Neural cell (in vitro differentiated cells): ENCODE results near the gene EVPL. TPM values are rescaled to one million over a fixed set of nuclear protein-coding genes. Genes with fewer than 3 reads are reported as not detected.

ENCODE experiments used
- H2AFZ ChIP-seq: fragments of 200-600, 300-800 bp; sonication (generic), shearing (Covaris generic); 2 replicates; pipeline ENCODE4 v1.6.0; 2014; ENCODE audit warnings: low read depth, mild to moderate bottlenecking, antibody characterized with exemption, low read length, moderate library complexity
- H3F3A ChIP-seq: fragments of 200-600 bp; shearing (Covaris generic); 2 replicates; pipeline ENCODE4 v1.6.1; 2016; ENCODE audit warnings: mild to moderate bottlenecking, moderate library complexity, mixed read lengths, antibody characterized with exemption, low read length; ENCODE audit not compliant: insufficient read depth, poor library complexity, severe bottlenecking
- H3K27ac ChIP-seq: fragments of 200-600, 300-800 bp; sonication (generic), shearing (Covaris generic); 2 replicates; pipeline ENCODE4 v1.5.1; 2014; ENCODE audit warnings: mild to moderate bottlenecking, low read length, moderate library complexity
- H3K27me3 ChIP-seq: fragments of 300-800, 200-600 bp; sonication (generic), shearing (Covaris generic); 2 replicates; pipeline ENCODE4 v1.6.0; 2014; ENCODE audit warnings: mild to moderate bottlenecking, low read depth, low read length, moderate library complexity; ENCODE audit not compliant: insufficient read depth
- H3K36me3 ChIP-seq: fragments of 300-800, 200-600 bp; sonication (generic), shearing (Covaris generic); 2 replicates; pipeline ENCODE4 v1.5.1; 2014; ENCODE audit warnings: mild to moderate bottlenecking, antibody characterized with exemption, low read length, moderate library complexity; ENCODE audit not compliant: insufficient read depth
- H3K4me2 ChIP-seq: fragments of 300-800, 200-600 bp; sonication (generic), shearing (Covaris generic); 2 replicates; pipeline ENCODE4 v1.6.0; 2014; ENCODE audit warnings: mild to moderate bottlenecking, low read length
- H3K4me3 ChIP-seq: fragments of 300-800, 200-600 bp; sonication (generic), shearing (Covaris generic); 2 replicates; pipeline ENCODE4 v1.5.1; 2014; ENCODE audit warnings: mild to moderate bottlenecking, low read length, moderate library complexity
- H3K79me2 ChIP-seq: fragments of 200-600 bp; shearing (Covaris generic); replicated peaks from 2 replicates; pipeline ENCODE4 v1.6.0; 2014; ENCODE audit warnings: mild to moderate bottlenecking, low read length, moderate library complexity; ENCODE audit not compliant: insufficient read depth
- H3K9ac ChIP-seq: fragments of 300-800, 200-600 bp; sonication (generic), shearing (Covaris generic); 2 replicates; pipeline ENCODE4 v1.6.1; 2016; ENCODE audit warnings: mild to moderate bottlenecking, low read length, mixed read lengths
- H3K9me2 ChIP-seq: fragments of 200-600 bp; shearing (Covaris generic); 2 replicates; pipeline ENCODE4 v1.6.1; 2016; ENCODE audit warnings: mild to moderate bottlenecking, low read length, mixed read lengths; ENCODE audit not compliant: insufficient read depth
- H3K9me3 ChIP-seq: fragments of 200-600, 300-800 bp; sonication (generic), shearing (Covaris generic); 2 replicates; pipeline ENCODE4 v1.6.1; 2016; ENCODE audit warnings: mild to moderate bottlenecking, mixed run types, low read length, moderate library complexity, mixed read lengths
- H4K20me1 ChIP-seq: fragments of 200-600 bp; shearing (Covaris generic); 2 replicates; pipeline ENCODE4 v1.6.1; 2016; ENCODE audit warnings: mild to moderate bottlenecking, mixed run types; ENCODE audit not compliant: insufficient read depth
- EP300 ChIP-seq: fragments of 450-650 bp; conservative IDR thresholded peaks from 2 replicates; pipeline ENCODE4 v1.6.1; 2014; ENCODE audit warnings: antibody characterized with exemption, mild to moderate bottlenecking, moderate library complexity; ENCODE audit not compliant: poor library complexity, severe bottlenecking
- EZH2 ChIP-seq: fragments of 200-600, 300-800 bp; shearing (Covaris generic), sonication (generic); IDR thresholded peaks from 2 replicates; pipeline ENCODE4 v1.6.1; 2014; ENCODE audit warnings: antibody characterized with exemption, low read length, borderline replicate concordance, mild to moderate bottlenecking; ENCODE audit not compliant: insufficient read depth, poor library complexity, severe bottlenecking
- MXI1 ChIP-seq: fragments of 450-650 bp; conservative IDR thresholded peaks from 2 replicates; pipeline ENCODE4 v1.6.1; 2014; ENCODE audit warnings: antibody characterized with exemption, mild to moderate bottlenecking; ENCODE audit not compliant: poor library complexity, severe bottlenecking
- POLR2AphosphoS5 ChIP-seq: IDR thresholded peaks from 2 replicates; pipeline ENCODE4 v1.6.1; 2012
- RAD21 ChIP-seq: fragments of 450-650 bp; conservative IDR thresholded peaks from 2 replicates; pipeline ENCODE4 v1.6.1; 2014; ENCODE audit warnings: antibody characterized with exemption, mild to moderate bottlenecking, moderate library complexity
- SMC3 ChIP-seq: fragments of 450-650 bp; conservative IDR thresholded peaks from 2 replicates; pipeline ENCODE4 v1.6.1; 2014; ENCODE audit warnings: antibody characterized with exemption, mild to moderate bottlenecking, moderate library complexity; ENCODE audit not compliant: poor library complexity
- TAF1 ChIP-seq: IDR thresholded peaks from 2 replicates; pipeline ENCODE4 v1.6.1; 2012; ENCODE audit warnings: low read depth
- polyA plus RNA-seq: library from polyadenylated mRNA; depleted of rRNA; stranded (reverse); fragments of >200 nt; gene quantifications from 2 replicates; pipeline ENCODE4 v1.2.3, GENCODE V29; 2014
- TF ChIP-seq, protein P1 (sequence below): fragments of 450-650 bp; IDR thresholded peaks from 2 replicates; pipeline ENCODE4 v1.5.1; 2014; ENCODE audit warnings: antibody characterized with exemption, mild to moderate bottlenecking, moderate library complexity; ENCODE audit not compliant: poor library complexity, severe bottlenecking
- TF ChIP-seq, protein P2 (sequence below): IDR thresholded peaks from 2 replicates; pipeline ENCODE4 v1.6.1; 2012; ENCODE audit warnings: borderline replicate concordance

The EVPL gene
- polyA plus RNA-seq, 1 donor from 2014 or later = not detected

DNA sequence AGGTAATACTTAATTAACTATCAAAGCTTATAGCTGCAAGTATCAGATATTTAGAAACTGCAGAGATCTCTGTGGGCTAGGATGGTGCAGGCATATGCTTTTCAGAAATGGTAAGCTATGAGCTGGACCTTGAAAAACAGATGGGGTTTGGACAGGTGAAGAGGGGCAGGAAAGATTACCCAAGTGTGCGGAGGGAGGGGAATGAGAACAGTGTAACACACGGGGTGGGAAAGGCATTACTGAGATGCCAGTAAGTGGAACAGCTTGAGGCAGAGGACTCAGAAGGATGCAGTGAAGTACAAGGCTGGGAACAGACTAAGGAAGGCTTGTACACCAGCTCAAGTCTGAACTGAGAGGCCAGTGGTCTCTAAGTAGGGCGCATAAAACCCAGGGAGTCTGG lies 22.1 kb upstream of the EVPL start:
- no peak for TF ChIP-seq EP300
- TF ChIP-seq SMC3 = no peak
- TF ChIP-seq, protein P1, sequence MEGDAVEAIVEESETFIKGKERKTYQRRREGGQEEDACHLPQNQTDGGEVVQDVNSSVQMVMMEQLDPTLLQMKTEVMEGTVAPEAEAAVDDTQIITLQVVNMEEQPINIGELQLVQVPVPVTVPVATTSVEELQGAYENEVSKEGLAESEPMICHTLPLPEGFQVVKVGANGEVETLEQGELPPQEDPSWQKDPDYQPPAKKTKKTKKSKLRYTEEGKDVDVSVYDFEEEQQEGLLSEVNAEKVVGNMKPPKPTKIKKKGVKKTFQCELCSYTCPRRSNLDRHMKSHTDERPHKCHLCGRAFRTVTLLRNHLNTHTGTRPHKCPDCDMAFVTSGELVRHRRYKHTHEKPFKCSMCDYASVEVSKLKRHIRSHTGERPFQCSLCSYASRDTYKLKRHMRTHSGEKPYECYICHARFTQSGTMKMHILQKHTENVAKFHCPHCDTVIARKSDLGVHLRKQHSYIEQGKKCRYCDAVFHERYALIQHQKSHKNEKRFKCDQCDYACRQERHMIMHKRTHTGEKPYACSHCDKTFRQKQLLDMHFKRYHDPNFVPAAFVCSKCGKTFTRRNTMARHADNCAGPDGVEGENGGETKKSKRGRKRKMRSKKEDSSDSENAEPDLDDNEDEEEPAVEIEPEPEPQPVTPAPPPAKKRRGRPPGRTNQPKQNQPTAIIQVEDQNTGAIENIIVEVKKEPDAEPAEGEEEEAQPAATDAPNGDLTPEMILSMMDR = no peak
- TF ChIP-seq RAD21 = no peak
- TF ChIP-seq, protein P2, sequence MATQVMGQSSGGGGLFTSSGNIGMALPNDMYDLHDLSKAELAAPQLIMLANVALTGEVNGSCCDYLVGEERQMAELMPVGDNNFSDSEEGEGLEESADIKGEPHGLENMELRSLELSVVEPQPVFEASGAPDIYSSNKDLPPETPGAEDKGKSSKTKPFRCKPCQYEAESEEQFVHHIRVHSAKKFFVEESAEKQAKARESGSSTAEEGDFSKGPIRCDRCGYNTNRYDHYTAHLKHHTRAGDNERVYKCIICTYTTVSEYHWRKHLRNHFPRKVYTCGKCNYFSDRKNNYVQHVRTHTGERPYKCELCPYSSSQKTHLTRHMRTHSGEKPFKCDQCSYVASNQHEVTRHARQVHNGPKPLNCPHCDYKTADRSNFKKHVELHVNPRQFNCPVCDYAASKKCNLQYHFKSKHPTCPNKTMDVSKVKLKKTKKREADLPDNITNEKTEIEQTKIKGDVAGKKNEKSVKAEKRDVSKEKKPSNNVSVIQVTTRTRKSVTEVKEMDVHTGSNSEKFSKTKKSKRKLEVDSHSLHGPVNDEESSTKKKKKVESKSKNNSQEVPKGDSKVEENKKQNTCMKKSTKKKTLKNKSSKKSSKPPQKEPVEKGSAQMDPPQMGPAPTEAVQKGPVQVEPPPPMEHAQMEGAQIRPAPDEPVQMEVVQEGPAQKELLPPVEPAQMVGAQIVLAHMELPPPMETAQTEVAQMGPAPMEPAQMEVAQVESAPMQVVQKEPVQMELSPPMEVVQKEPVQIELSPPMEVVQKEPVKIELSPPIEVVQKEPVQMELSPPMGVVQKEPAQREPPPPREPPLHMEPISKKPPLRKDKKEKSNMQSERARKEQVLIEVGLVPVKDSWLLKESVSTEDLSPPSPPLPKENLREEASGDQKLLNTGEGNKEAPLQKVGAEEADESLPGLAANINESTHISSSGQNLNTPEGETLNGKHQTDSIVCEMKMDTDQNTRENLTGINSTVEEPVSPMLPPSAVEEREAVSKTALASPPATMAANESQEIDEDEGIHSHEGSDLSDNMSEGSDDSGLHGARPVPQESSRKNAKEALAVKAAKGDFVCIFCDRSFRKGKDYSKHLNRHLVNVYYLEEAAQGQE = no peak
- TF ChIP-seq POLR2AphosphoS5 = no peak
- no peak for TF ChIP-seq TAF1
- TF ChIP-seq EZH2 = no peak
- no peak for TF ChIP-seq MXI1
- Histone ChIP-seq H3F3A (no peaks in the 10 kb centered on the region), H2AFZ (no peak overlapping the region), H3K4me2 (no peak overlapping the region), H3K79me2 (no peaks in the 10 kb centered on the region), H4K20me1 (no peaks in the 10 kb centered on the region), H3K9me3 (no peaks in the 10 kb centered on the region), H3K27me3 (no peaks in the 10 kb centered on the region), H3K36me3 (no peaks in the 10 kb centered on the region), H3K27ac (no peak overlapping the region), H3K9me2 (no peaks in the 10 kb centered on the region), H3K9ac (no peak overlapping the region), H3K4me3 (no peak overlapping the region)

DNA sequence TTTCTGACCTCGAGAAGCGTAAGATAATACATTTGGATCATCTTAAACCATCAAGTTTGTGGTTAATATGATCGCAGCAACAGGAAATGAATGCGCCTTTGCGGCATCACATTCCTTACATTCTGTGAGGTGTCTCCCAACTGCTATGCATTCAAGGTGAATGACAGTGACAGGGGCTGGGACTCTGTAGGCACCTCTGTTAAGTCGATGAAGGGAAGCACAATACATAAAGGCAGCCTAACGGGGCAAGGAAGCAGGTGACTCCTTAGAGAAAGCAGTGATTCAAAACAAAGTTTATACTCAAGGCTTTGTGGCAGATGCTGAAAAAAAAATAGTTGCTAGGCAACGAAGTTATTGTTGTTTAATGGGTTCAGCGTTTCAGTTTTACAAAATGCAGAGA lies 21.6 kb upstream of the EVPL start:
- Histone ChIP-seq H3K27me3 (no peaks in the 10 kb centered on the region), H3K4me3 (no peak overlapping the region), H2AFZ (no peak overlapping the region), H3F3A (no peaks in the 10 kb centered on the region), H3K4me2 (no peak overlapping the region), H3K9me3 (no peaks in the 10 kb centered on the region), H3K36me3 (no peaks in the 10 kb centered on the region), H3K27ac (no peak overlapping the region), H3K79me2 (no peaks in the 10 kb centered on the region), H3K9me2 (no peaks in the 10 kb centered on the region), H3K9ac (no peak overlapping the region), H4K20me1 (no peaks in the 10 kb centered on the region)
- TF ChIP-seq RAD21 = no peak

DNA sequence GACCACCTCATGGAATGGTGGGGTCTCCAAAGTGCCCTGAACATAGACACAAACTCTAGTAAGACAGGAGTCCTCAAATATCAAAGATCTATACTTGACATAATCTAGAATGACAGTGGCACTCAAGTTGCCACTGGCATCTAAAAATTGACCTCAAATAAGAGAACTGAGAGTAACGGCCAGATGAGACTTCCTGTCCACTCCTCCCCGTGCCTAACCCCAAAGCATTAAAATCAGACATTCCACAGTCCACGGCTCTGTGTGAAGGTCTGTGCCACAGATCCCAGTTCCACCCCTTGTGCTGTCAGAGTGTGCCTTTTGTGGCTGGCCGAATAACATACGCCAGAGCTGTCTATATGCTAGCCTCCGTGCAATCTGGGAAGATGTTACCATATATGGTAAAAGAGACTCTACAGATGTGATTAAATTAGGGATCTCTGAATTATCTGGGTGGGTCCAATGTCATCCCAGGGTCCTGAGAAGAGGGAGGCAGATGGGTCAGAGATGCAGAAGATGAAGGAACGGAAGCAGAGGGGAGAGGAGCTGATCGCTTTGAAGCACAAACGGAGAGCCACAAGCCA lies 21.0 kb upstream of the EVPL start:
- H3F3A ChIP-seq = no peaks in the 10 kb centered on the region
- TF ChIP-seq POLR2AphosphoS5 (no peak), EP300 (no peak), TAF1 (no peak), MXI1 (no peak), SMC3 (no peak), EZH2 (no peak)
- TF ChIP-seq, protein P2 = no peak
- TF ChIP-seq, protein P1 = no peak
- no peak overlapping the region for H3K27ac ChIP-seq
- H3K79me2 ChIP-seq = no peaks in the 10 kb centered on the region
- no peaks in the 10 kb centered on the region for H3K9me3 ChIP-seq
- no peaks in the 10 kb centered on the region for H3K36me3 ChIP-seq
- no peaks in the 10 kb centered on the region for H3K9me2 ChIP-seq
- no peaks in the 10 kb centered on the region for H3K27me3 ChIP-seq
- no peaks in the 10 kb centered on the region for H4K20me1 ChIP-seq
- H3K9ac ChIP-seq = no peak overlapping the region
- no peak overlapping the region for H2AFZ ChIP-seq
- H3K4me2 ChIP-seq = no peak overlapping the region
- H3K4me3 ChIP-seq = no peak overlapping the region
